HG03064 (cell line): ENCODE measurements around the gene OR6B3.

Experiments used
- ATAC-seq: cut with Tn5 transposase; IDR thresholded peaks from one replicate; pipeline ENCODE4 v1.9.1; 2021; ENCODE audit warnings: low read depth; ENCODE audit not compliant: unreplicated experiment

The OR6B3 gene

DNA sequence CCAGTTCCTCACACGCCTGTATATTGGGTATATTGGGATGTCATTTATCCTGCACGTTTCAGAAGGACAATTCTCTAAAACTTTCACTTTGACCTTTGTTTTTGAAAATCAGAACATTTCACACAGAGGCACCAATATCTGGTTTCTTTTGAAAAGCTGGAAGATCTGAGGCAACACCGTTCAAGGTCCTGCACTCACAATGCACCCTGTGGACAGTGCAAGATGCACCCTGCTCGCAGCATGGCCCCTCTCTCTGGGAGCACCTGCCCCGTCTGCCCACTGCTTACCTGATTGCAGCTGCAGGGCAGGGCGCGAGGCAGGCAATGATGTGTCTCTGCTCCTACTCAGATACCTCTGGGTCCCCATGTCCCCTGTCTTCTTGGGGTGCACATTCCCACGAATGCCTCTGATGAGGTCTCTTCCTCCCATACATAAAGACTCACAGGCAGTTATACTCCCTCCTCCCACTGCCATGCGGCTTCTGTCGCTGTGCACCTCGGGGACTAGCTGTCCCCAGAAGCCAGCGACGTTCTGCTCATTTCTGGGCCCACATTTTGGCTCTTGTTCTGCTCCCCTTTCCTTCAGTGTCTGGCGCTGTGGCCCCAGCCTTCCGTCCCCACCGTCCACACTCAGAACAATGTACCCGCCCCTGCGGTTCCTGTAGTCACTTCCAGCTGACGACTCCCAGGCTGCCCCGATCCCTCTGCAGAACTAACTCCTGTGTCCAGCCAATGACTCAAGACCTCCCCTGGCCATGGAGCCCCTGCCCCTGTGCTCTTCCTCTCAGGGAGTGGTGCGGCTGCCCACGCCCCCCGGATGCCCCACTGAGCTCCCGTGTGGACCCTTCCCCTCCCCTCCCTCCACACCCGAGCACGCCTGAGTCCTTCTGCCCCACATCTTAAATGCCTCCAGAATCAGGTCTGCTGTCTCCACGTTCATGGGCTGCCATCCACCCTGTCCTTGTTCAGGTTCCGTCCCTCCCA, at the start of gene OR6B3:
TSS of gene OR6B3 (minus strand) at position 349 of the 983 bp plus-strand sequence.
- ATAC-seq: no peak

DNA sequence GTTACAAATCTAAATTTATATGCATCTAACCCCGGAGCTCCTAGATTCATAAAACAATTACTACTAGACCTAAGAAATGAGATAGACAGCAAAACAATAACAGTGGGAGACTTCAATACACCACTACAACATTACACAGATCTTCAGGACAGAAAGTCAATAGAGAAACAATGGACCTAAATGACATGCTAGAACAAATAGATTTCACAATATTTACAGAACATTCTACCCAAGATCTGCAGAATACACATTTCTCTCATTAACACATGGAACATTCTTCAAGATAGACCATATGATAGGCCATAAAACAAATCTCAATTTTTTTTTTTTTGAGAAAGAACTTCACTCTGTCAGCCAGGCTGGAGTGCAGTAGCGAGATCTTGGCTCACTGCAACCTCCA, 45.0 kb upstream of the OR6B3 start:
- no peak for ATAC-seq

DNA sequence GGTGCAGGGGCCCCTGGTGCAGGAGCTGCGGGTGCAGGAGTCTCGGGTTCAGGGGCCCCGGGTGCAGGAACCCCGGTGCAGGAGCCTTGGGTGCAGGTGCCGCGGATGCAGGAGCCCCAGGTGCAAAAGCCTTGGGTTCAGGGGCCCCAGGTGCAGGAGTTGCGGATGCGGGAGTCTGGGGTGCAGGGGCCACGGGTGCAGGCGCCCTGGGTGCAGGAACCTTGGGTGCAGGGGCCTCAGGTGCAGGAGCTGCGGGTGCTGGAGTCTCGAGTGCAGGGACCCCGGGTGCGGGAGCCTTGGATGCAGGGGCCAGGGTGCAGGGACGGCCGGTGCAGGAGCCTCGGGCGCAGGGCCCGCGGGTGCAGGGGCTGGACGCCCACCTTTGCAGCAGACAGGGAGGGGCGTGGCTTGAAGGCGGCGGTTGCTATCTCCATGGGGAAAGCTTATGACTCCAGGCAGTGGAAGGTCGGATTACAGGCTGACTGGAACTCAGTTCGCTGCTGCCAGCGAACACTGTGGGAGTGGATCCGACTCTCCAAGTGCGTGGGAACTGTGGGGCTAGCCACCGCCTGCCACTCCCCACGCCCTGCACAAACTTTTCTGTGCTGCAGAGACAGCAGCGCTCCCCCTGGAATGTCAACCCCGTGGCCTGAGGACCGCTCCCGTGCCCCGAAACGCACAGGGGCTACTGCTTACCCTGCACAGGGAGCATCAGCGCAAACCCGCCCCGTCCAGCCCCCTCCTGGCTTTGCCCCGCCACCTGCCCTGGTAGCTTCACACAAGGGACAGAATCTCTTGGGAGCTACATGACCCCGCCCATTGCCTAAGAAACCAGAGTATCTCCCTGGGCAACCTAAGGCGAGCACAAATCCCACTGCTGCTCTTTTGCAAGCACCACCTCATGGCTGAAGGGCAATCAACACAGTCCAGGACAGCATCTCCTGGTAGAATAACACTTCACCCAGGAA, 42.5 kb upstream of the OR6B3 start:
- no peak for ATAC-seq

DNA sequence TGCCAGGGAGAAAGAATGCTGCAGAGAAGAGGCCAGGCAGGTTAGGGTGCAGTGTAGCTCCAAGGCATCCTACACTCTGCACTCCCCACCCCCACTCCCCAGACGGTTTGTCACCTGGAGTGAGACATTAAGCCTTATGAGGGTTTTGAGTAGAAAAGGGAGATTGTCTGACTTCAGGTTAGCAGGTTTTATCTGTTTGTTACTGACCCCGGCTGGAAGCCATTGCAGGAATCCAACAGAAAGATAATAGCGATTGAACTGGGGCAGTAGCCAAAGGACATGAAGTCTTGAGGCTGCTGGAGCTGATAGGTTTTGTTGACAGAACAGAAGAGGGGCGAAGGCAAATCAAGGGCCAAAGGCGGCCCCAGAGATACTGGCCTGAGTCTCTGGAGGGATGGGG, 36.0 kb upstream of the OR6B3 start:
- no peak for ATAC-seq

DNA sequence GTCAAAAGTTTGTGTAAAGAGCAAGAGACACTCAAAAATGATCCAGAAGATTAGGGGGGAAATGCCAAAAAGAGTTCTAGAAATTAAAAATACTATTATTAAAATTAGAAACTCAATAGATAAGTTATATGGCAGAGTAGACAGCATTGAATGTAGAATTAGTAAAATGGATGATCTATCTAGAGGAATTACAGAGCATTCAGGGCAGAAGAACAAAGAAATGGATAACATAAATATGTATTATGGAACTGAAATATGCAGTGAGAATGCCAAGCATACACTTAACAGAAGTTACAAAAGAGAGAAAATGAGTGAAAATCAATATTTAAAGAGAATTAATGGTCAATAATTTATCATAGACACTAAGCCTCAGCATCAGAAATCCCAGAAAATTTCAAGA, 33.2 kb upstream of the OR6B3 start:
- no peak for ATAC-seq

- no peak for ATAC-seq
Observed at GRCh38 chr2:240078631-240079030, 25.3 kb upstream of the OR6B3 start.

DNA sequence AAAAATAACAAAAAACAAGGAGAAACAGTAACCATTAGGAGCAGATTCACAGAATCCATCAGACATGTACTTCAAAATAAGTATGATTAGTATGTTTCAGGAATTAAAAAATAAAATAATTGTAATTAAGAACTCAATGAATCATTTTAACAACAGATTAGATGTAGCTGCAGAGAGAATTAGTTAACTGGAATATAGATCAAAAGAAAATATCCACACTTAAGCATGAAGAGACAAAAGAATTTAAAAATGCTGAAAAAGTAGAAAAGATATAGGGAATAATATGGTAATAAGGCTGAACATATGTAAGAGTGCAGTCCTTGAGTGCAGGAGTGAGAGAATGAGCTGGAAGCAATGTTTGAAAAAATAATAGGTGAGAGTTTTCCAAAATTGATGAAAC, 24.1 kb upstream of the OR6B3 start:
- ATAC-seq: no peak

DNA sequence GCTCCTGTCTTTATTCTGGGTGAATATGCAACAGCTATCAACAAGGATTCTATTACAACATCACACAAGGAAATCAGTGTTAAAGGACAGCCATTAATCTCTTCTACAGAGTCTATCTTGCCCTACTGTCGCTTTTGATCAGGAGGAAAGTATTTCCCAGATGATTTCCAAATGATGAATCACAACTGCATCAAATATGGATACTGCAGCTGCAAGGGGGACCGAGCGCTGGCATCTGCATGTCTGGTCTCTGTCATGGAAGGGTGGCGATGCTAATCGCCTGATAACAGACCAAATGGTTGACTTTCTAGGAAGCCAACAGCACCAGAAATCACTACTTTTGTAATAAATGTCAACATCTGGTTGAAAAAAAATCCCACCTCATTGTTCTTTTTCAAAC, 21.2 kb upstream of the OR6B3 start:
- ATAC-seq: no peak

DNA sequence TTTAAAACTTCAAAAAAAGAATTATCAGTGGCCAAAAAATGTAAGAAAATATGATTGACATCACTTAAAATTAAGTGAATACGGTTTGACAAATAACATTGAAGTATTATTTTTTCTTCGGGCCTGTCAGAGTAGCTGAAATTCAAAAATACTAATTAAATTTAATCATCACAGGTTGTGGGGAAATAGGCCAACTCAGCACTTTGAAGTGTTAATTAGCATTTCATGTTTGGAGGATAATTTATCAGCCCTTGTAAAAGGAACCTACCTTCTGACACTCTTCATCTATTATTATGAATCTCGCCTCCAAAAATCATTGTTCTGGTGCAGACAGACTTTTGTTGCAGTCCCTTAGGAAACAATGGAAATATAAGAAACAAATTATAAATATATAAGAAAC, 17.6 kb upstream of the OR6B3 start:
- no peak for ATAC-seq

- ATAC-seq: no peak
Observed at GRCh38 chr2:240069829-240070228, 16.5 kb upstream of the OR6B3 start.

DNA sequence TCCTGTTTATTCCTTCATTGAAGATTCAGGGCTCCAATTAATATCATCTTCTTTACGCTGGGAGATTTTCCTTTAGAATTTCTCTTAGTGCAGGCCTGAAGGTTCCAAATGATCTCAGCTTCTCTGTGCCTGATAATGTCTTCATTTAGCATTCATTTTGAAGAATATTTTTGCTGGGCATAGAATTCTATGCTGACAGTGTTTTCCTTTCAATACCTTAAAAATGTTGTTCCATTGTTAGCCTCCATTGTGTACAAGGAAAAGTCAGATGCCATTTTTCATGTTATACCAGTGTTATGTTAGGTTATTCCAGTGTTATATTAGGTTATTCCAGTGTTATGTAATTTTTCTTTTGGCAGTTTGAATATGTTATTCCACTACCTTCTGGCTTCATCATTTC, 14.9 kb upstream of the OR6B3 start:
- ATAC-seq: no peak

DNA sequence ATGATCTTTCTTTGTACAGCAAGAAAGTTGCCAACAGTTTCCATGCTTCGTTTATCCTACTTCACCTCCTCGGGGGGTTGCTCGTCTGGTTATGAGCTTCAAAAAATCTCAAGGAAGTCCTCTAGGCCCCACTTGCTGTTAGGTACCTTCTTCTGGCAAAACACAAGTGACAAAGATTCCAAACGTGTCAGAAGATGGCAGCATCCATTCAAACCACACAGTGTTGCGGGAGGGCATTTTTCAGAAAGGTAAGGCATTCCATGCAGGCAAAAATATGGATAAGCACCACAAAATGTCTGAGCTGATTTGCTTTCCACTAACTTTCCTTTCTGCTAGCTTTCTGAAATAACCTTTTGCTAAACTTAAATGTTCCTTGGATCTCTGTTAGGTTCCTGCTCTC, 13.2 kb upstream of the OR6B3 start:
- no peak for ATAC-seq

DNA sequence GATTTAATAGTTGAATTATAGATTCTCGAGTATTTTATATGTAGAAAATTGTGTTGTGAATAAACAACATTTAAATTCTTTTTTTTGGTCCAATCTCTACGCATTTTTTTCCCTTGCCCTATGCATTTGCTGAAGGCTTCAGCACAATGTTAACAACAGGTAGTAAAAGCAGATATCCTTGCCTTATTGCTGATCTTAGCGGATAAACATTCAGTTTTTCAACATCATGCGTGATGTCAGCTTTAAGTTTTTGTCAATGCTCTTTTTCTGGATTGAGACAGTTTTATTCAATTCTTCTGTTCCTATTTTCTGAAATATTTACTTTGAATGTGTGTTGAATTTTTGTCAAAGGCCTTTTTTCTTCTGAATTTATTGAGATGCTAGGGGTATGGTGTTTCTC, 11.6 kb upstream of the OR6B3 start:
- no peak for ATAC-seq

DNA sequence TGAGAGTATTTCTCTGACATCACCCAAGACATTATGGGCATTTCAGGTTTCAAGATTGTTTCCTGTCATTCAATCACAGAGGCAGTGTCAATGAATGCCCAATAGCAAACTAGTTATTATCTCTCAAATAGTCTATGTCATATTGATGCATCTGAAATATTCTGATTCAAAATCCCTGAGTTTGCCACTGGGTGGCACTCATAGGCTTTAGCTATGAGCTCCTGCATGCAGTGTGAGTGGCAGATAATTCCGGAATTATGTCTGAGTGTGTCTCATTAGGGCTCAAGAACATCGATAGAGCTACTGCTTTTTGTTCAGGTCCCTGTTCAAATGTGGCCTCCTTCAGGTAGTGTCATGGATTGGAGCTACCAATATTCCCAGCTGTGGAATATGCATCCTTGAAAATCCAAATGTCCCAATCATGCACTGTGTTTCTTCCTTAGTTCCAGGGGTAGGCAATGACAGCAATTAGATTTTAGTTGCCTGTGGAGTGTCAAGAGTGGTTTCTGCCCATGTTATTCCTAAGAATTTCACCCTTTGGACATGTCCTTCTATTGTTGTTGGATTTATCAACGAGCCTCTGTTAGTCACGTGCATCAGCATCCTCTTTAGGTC, 7.8 kb upstream of the OR6B3 start:
- no peak for ATAC-seq

- ATAC-seq: no peak
Observed at GRCh38 chr2:240056678-240057077, 3.4 kb upstream of the OR6B3 start.

- ATAC-seq: no peak
Observed at GRCh38 chr2:240055177-240055917, 2.0 kb upstream of the OR6B3 start.

DNA sequence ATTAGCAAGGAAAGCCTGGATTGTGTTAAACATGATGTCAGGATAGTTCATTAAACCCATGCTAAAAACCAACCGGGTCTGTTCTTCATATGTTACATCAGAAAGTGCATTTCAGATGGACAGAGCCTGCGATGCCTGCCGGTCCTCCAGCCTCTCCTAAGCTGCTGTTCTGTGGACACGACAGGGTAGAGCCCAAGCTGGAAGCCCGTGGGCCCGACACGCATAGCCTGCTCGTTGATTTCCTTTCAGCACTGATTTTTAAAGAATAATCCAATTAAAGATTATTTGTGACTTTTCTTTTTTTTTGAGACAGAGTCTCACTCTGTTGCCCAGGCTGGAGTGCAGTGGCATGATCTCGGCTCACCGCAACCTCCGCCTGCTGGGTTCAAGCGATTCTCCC, 797 bp downstream of the OR6B3 start:
- no peak for ATAC-seq

GRCh38 chr2:240051697-240052096, 1.6 kb downstream of the OR6B3 start:
- ATAC-seq: no peak

DNA sequence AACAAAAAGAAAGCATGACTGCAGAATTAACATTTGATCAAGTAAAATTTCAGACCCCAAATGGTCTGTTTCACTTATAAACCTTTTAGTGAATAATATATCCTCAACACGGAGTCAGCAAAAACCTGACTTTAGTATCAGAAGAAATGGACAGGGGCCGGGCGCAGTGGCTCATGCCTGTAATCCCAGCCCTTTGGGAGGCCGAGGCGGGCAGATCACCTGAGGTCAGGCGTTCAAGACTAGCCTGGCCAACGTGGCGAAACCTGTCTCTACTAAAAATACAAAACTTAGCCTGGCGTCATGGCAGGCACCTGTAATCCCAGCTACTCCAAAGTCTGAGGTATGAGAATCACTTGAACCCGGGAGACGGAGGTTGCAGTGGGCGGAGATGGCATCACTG, 3.0 kb downstream of the OR6B3 start:
- no peak for ATAC-seq

- no peak for ATAC-seq
Observed at GRCh38 chr2:240048237-240048636, 5.1 kb downstream of the OR6B3 start.
